OCI-LY1 (cell line): ENCODE results near the gene MMS19.

ENCODE experiments used
- H2AFZ ChIP-seq: fragments of 200-600 bp; sonication (generic), shearing (Covaris generic); 2 replicates; pipeline ENCODE4 v1.6.0; 2014; ENCODE audit warnings: antibody characterized with exemption, mild to moderate bottlenecking, low read length
- H3F3A ChIP-seq: fragments of 200-600 bp; sonication (generic), shearing (Covaris generic); 2 replicates; pipeline ENCODE4 v1.6.0; 2014; ENCODE audit warnings: mild to moderate bottlenecking, antibody characterized with exemption, low read length, moderate library complexity; ENCODE audit not compliant: insufficient read depth
- H3K27ac ChIP-seq: fragments of 200-600 bp; sonication (generic); 2 replicates; pipeline ENCODE4 v1.5.1; 2014; ENCODE audit warnings: low read length, mixed run types, mild to moderate bottlenecking, low read depth; ENCODE audit not compliant: poor library complexity, severe bottlenecking
- H3K27me3 ChIP-seq: fragments of 200-600 bp; sonication (generic); 2 replicates; pipeline ENCODE4 v1.6.0; 2014; ENCODE audit warnings: antibody characterized with exemption, mild to moderate bottlenecking, low read length, moderate library complexity; ENCODE audit not compliant: insufficient read depth
- H3K36me3 ChIP-seq: fragments of 200-600 bp; sonication (generic); 2 replicates; pipeline ENCODE4 v1.6.1; 2014; ENCODE audit warnings: mild to moderate bottlenecking, antibody characterized with exemption, low read length, moderate library complexity, mixed read lengths; ENCODE audit not compliant: insufficient read depth
- H3K4me1 ChIP-seq: fragments of 200-600 bp; sonication (generic); 2 replicates; pipeline ENCODE4 v1.5.1; 2014; ENCODE audit warnings: mild to moderate bottlenecking, low read length, moderate library complexity; ENCODE audit not compliant: insufficient read depth, severe bottlenecking
- H3K4me2 ChIP-seq: fragments of 200-600 bp; sonication (generic), shearing (Covaris generic); 2 replicates; pipeline ENCODE4 v1.6.1; 2014; ENCODE audit warnings: low read length
- H3K4me3 ChIP-seq: fragments of 200-600 bp; sonication (generic); 2 replicates; pipeline ENCODE4 v1.5.1; 2014; ENCODE audit warnings: low read length, low read depth, mild to moderate bottlenecking, mixed read lengths; ENCODE audit not compliant: poor library complexity, severe bottlenecking
- H3K79me2 ChIP-seq: fragments of 200-600 bp; shearing (Covaris generic); 2 replicates; pipeline ENCODE4 v1.6.1; 2016; ENCODE audit warnings: mixed run types, low read length, mixed read lengths; ENCODE audit not compliant: insufficient read depth
- H3K9ac ChIP-seq: fragments of 200-600 bp; sonication (generic), shearing (Covaris generic); 2 replicates; pipeline ENCODE4 v1.6.1; 2014; ENCODE audit warnings: mild to moderate bottlenecking, low read length, mixed read lengths
- H3K9me2 ChIP-seq: fragments of 200-600 bp; sonication (generic), shearing (Covaris generic); 2 replicates; pipeline ENCODE4 v1.6.1; 2014; ENCODE audit warnings: low read depth, mild to moderate bottlenecking, low read length, mixed read lengths
- H3K9me3 ChIP-seq: fragments of 200-600 bp; shearing (Covaris generic); 2 replicates; pipeline ENCODE4 v1.6.1; 2014; ENCODE audit warnings: low read length, mixed read lengths
- H4K20me1 ChIP-seq: fragments of 200-600 bp; sonication (generic), shearing (Covaris generic); 2 replicates; pipeline ENCODE4 v1.6.0; 2016; ENCODE audit warnings: mild to moderate bottlenecking, low read length; ENCODE audit not compliant: insufficient read depth
- CTCF ChIP-seq: fragments of 200-600 bp; sonication (generic), shearing (Covaris generic); IDR thresholded peaks from 2 replicates; pipeline ENCODE4 v1.5.1; 2017; ENCODE audit warnings: mild to moderate bottlenecking, antibody characterized with exemption, low read length, moderate library complexity, mixed read lengths
- EZH2 ChIP-seq: fragments of 200-600 bp; sonication (generic), shearing (Covaris generic); IDR thresholded peaks from 2 replicates; pipeline ENCODE4 v1.8.0; 2017; ENCODE audit warnings: borderline replicate concordance, mixed run types, mild to moderate bottlenecking, antibody characterized with exemption, low read length, moderate library complexity, mixed read lengths

The MMS19 gene

GRCh38 chr10:97463363-97464132 is 34.7 kb downstream of the MMS19 start:
- Histone ChIP-seq H3K9me2 (no peaks in the 10 kb centered on the region), H3K9ac (no peak overlapping the region), H3K27me3 (no peaks in the 10 kb centered on the region), H3K4me2 (no peak overlapping the region), H2AFZ (no peak overlapping the region), H3K4me1 (no peaks in the 10 kb centered on the region), H3F3A (no peaks in the 10 kb centered on the region), H3K27ac (no peak overlapping the region), H4K20me1 (no peaks in the 10 kb centered on the region), H3K36me3 (peaks cover 77% of the 10 kb centered on the region), H3K9me3 (no peaks in the 10 kb centered on the region), H3K4me3 (no peak overlapping the region), H3K79me2 (no peaks in the 10 kb centered on the region)
- peak; percentile 67 for TF ChIP-seq CTCF
- no peak for TF ChIP-seq EZH2

GRCh38 chr10:97462309-97462708 is 35.9 kb downstream of the MMS19 start:
- no peak overlapping the region for H2AFZ ChIP-seq
- H3F3A ChIP-seq, result no peaks in the 10 kb centered on the region
- TF ChIP-seq EZH2 (no peak), CTCF (no peak)
- H3K27me3 ChIP-seq, result no peaks in the 10 kb centered on the region
- H3K4me3 ChIP-seq, result no peak overlapping the region
- H3K4me1 ChIP-seq, result no peaks in the 10 kb centered on the region
- peaks cover 73% of the 10 kb centered on the region for H3K36me3 ChIP-seq
- no peak overlapping the region for H3K4me2 ChIP-seq
- no peaks in the 10 kb centered on the region for H3K9me2 ChIP-seq
- no peaks in the 10 kb centered on the region for H3K79me2 ChIP-seq
- H3K9me3 ChIP-seq, result no peaks in the 10 kb centered on the region
- H3K9ac ChIP-seq, result no peak overlapping the region
- no peak overlapping the region for H3K27ac ChIP-seq
- no peaks in the 10 kb centered on the region for H4K20me1 ChIP-seq

GRCh38 chr10:97459933-97460332 is 38.3 kb downstream of the MMS19 start:
- H4K20me1 ChIP-seq, result no peaks in the 10 kb centered on the region
- H3K79me2 ChIP-seq, result no peaks in the 10 kb centered on the region
- H3K4me1 ChIP-seq, result no peaks in the 10 kb centered on the region
- no peaks in the 10 kb centered on the region for H3K9me2 ChIP-seq
- H3K9me3 ChIP-seq, result no peaks in the 10 kb centered on the region
- H2AFZ ChIP-seq, result no peak overlapping the region
- H3F3A ChIP-seq, result no peaks in the 10 kb centered on the region
- H3K36me3 ChIP-seq, result peaks cover 81% of the 10 kb centered on the region
- no peak overlapping the region for H3K9ac ChIP-seq
- no peak overlapping the region for H3K4me3 ChIP-seq
- H3K27me3 ChIP-seq, result no peaks in the 10 kb centered on the region
- no peak overlapping the region for H3K27ac ChIP-seq
- no peak overlapping the region for H3K4me2 ChIP-seq
- TF ChIP-seq CTCF (no peak), EZH2 (no peak)
